ENCODE results near the gene EXOG. TPM values are rescaled to one million over a fixed set of nuclear protein-coding genes. Genes with fewer than 3 reads are reported as not detected.

EXOG gene, protein sequence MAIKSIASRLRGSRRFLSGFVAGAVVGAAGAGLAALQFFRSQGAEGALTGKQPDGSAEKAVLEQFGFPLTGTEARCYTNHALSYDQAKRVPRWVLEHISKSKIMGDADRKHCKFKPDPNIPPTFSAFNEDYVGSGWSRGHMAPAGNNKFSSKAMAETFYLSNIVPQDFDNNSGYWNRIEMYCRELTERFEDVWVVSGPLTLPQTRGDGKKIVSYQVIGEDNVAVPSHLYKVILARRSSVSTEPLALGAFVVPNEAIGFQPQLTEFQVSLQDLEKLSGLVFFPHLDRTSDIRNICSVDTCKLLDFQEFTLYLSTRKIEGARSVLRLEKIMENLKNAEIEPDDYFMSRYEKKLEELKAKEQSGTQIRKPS
- 8.7 and 10.1 TPM in 2 replicates for total RNA-seq

DNA sequence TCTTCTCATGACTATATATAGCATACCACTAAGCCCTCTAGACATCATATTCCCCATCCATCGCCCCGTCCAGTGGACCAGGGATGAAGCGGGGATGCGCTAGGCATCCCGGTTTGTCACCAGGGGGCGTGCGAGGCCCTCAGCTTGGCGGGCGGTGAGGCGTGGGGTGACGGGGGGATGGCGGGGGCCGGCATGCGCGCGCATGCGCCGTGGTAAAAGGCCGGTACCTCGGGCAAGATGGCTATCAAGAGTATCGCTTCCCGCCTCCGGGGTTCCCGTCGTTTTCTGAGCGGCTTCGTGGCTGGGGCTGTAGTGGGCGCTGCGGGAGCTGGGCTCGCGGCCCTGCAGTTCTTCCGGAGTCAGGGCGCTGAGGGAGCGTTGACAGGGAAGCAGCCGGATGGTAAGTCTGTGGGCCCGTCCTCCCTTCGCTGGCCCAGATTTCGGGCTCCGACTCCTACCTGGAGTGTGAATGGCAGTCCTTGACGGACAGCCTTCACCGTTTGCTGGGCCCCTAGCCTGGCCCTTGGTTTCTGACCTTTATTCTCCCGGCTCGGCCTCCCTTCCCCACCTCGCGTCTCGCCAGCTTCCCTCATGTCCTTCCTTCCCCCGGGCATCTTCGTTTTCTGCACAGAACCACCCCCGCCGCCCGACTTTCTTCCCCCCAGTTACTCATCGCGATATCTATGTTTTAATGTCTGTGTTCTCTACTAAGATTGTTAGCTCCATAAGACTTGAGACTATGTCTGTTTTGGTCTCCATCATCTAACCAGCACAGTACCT, at the start of gene EXOG:
Gene EXOG, plus strand, starts transcription at position 210 of the 780 bp plus-strand sequence. Its CDS starts 28 bp downstream, at position 238.

DNA sequence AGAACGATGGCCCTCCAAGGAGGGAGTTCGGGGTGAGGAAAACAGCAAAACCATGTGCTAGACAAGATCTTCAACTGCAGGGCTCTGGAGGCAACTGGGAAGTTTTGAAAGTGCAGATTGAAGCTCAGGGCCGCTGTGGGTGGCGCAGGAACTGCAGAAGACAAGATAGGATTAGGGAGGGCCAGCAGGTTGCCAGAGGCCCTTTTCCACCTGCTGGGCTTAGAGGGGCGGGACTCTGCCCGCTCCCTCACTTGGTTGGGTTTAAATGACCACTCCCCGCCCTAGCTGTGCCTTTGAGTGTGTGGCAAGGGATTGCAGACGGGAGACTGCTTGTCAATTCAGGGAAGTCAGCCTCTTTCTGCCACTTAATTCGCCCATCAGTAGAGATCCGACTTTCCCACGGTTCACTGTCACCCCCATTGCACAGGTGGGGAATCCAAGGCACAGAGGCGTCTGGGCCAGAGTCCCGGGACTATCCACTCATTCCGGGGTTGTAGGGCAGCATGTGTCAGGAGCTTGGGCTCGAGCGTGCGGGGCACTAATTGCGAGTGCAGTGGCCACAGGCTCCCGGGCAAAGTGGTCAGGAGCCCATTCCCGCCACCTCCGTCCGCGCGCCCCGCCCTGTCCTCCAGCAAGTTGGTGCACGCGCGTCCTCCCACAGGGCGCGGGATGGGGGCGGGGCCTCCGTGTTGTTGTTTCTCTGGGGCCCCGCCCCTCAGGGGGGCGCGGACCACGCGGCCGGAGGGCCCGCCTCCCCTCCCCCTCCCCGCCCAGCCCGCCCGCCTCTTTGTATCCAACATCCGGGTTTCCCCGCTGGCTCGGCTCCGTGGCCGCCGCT, 42.8 kb upstream of the EXOG start, which contains the start of gene ACVR2B:
Gene ACVR2B, plus strand, starts transcription at position 816 of the 838 bp plus-strand sequence. CDS start 433 bp downstream, outside the sequence.

Other genes starting within 250 kb of the EXOG start
- gene SLC22A13, start 230.5 kb upstream of the EXOG start, total RNA-seq = 0.14 and 0.28 TPM in 2 replicates
- under 0.01 and 0.18 TPM in 2 replicates for gene SLC22A14, start 214.0 kb upstream of the EXOG start, total RNA-seq
- 3.1 and 4.1 TPM in 2 replicates for gene XYLB, start 149.6 kb upstream of the EXOG start, total RNA-seq
- gene ACVR2B, start 42.5 kb upstream of the EXOG start, total RNA-seq = 1.6 and 2.2 TPM in 2 replicates
- 0.37 and 0.43 TPM in 2 replicates for gene SCN5A, start 153.3 kb downstream of the EXOG start, total RNA-seq

All from smooth muscle cell of bladder (primary cell).